ENCODE results near the gene LRRC41. TPM values are rescaled to one million over a fixed set of nuclear protein-coding genes. Genes with fewer than 3 reads are reported as not detected.

The LRRC41 gene
- total and polyA plus RNA-seq, 7 donors: 34.1 to 76.7 (median 53.7) TPM

DNA sequence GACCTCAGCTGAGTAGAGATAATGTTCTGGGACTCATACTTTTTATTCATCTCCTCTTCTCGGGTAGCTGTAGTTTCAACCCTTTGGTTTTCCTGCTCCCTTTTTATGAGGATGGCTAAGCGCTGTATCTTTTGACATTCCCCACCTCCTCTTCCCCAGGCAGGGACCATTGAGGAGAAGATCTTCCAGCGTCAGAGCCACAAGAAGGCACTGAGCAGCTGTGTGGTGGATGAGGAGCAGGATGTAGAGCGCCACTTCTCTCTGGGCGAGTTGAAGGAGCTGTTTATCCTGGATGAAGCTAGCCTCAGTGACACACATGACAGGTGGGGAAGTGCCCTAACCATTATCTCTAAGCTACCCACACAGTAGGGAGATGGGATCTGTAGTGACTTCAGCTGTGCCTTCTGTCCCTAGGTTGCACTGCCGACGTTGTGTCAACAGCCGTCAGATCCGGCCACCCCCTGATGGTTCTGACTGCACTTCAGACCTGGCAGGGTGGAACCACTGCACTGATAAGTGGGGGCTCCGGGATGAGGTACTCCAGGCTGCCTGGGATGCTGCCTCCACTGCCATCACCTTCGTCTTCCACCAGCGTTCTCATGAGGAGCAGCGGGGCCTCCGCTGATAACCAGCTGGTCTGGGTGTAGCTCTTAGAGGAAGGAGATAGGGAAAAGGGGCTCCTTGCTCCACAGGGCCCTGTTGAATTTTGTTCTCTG lies 25.6 kb downstream of the LRRC41 start:
- H3K27ac ChIP-seq: no peak overlapping the region
- H3K36me3 ChIP-seq (ENCODE audit: insufficient read depth in 1 of 2, low read depth in 1 of 2): peaks cover 5 to 58% of the 10 kb centered on the region in 2 donors
- DNase-seq (no peak), ATAC-seq (no peak)
- intact Hi-C loops (cut with DNase I): no loop called here
- no peaks in the 10 kb centered on the region for H3K27me3 ChIP-seq (ENCODE audit: insufficient read depth in 3 of 3, low read length in 2 of 3)
- H3K4me1 ChIP-seq: peaks cover 9% of the 10 kb centered on the region
- 85 to 88% (median 87%) methylated on average over 14 of the region's 14 CpGs for WGBS, 3 donors
- TF ChIP-seq, protein P1, sequence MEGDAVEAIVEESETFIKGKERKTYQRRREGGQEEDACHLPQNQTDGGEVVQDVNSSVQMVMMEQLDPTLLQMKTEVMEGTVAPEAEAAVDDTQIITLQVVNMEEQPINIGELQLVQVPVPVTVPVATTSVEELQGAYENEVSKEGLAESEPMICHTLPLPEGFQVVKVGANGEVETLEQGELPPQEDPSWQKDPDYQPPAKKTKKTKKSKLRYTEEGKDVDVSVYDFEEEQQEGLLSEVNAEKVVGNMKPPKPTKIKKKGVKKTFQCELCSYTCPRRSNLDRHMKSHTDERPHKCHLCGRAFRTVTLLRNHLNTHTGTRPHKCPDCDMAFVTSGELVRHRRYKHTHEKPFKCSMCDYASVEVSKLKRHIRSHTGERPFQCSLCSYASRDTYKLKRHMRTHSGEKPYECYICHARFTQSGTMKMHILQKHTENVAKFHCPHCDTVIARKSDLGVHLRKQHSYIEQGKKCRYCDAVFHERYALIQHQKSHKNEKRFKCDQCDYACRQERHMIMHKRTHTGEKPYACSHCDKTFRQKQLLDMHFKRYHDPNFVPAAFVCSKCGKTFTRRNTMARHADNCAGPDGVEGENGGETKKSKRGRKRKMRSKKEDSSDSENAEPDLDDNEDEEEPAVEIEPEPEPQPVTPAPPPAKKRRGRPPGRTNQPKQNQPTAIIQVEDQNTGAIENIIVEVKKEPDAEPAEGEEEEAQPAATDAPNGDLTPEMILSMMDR (IDR thresholded peaks at IDR 0.05): no peak
- no peak overlapping the region for H3K4me3 ChIP-seq
- no peaks in the 10 kb centered on the region for H3K9me3 ChIP-seq

DNA sequence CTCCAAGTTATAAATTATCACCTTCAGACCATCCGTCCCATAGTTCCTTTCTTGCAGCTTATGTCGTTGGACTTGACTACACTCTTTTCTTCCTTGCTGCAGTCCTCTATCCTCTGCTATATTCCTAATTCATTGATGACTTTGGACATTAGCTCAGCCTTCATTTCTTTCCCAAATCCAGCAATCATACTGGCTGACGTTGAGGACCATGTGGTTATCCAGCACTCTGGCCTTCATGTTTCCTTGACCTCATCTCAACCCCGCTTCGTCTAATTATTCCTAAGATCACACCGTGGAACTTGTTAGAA lies 28.4 kb downstream of the LRRC41 start:
- TF ChIP-seq, protein P1 (IDR thresholded peaks at IDR 0.05): no peak
- Histone ChIP-seq H3K9me3 (no peaks in the 10 kb centered on the region), H3K4me1 (no peaks in the 10 kb centered on the region), H3K4me3 (no peak overlapping the region), H3K36me3 (ENCODE audit: insufficient read depth in 1 of 2, low read depth in 1 of 2) (peaks cover 1 to 35% of the 10 kb centered on the region in 2 donors), H3K27ac (peak overlapping the region; percentile 23), H3K27me3 (ENCODE audit: insufficient read depth in 3 of 3, low read length in 2 of 3) (no peaks in the 10 kb centered on the region)
- ATAC-seq (no peak), DNase-seq (no peak)
- 84 to 88% (median 87%) methylated on average over 6 of the region's 6 CpGs for WGBS, 3 donors
- intact Hi-C loops (cut with DNase I): no loop called here

DNA sequence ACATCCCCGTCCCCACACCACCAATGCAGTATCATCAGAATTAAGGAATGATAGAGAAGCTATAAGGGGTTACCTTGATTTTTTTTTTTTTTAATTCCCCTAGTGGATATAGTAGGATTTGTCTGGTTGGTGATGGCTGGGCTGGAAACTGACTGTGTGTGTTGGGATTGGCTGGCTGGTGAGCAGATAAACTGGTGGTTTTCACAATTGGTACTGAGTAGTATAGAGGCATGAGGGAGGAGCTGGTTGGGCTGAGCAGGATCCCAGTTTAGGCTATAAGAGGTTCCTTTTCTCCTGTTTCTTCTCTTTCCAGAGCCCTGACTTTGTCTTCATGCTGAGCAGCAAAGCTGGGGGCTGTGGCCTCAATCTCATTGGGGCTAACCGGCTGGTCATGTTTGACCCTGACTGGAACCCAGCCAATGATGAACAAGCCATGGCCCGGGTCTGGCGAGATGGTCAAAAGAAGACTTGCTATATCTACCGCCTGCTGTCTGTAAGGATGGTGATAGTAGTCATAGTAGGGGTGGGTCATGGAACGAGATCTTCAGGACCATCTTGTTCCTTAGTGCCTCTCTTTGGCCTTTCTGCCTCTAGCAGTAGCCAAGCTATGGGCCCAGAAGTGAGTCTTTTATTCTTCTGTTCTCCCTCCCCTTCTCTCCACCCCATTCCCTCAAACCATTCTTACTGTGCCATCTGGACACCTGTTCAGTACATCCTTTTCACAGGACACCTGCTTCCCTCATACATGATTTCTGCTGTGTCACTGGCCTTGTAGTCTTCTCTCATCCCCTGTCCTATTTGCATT lies 29.0 kb downstream of the LRRC41 start:
- peak in 2 of 4 donors; percentile 14 to 25 for ATAC-seq
- H3K36me3 ChIP-seq (ENCODE audit: insufficient read depth in 1 of 2, low read depth in 1 of 2): peaks cover 0 to 29% of the 10 kb centered on the region in 2 donors

DNA sequence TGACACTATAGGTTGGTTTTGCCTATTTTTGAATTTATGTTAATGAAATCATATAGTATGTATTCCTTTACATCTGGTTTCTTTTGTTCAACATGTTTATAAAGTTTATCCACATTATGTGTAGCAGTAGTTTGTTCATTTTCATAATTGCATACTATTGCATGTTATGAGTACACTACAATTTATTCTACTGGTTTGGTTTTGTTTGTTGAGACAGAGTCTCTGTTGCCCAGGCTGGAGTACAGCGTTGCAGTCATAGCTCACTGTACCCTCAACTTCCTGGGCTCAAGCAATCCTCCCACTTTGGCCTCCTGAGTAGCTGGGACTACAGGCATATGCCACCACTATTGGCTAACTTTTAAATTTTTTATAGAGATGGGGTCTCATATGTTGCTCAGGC lies 34.8 kb downstream of the LRRC41 start:
- Histone ChIP-seq H3K27me3 (ENCODE audit: insufficient read depth in 3 of 3, low read length in 2 of 3) (no peaks in the 10 kb centered on the region), H3K4me1 (no peaks in the 10 kb centered on the region), H3K36me3 (ENCODE audit: insufficient read depth in 1 of 2, low read depth in 1 of 2) (peaks cover 3 to 15% of the 10 kb centered on the region in 2 donors), H3K9me3 (no peaks in the 10 kb centered on the region), H3K4me3 (no peak overlapping the region), H3K27ac (no peak overlapping the region)
- intact Hi-C loops (cut with DNase I): no loop called here
- TF ChIP-seq, protein P1 (IDR thresholded peaks at IDR 0.05): no peak
- ATAC-seq (no peak), DNase-seq (no peak)
- 90 to 100% (median 100%) methylated on average over 1 of the region's 1 CpG for WGBS, 3 donors

More for the DNA sequence above, 29.0 kb downstream of the LRRC41 start:
- 95 to 98% (median 96%) methylated on average over 6 of the region's 6 CpGs for WGBS, 3 donors
- TF ChIP-seq, protein P1 (IDR thresholded peaks at IDR 0.05): no peak
- Histone ChIP-seq H3K4me3 (no peak overlapping the region), H3K9me3 (no peaks in the 10 kb centered on the region), H3K4me1 (no peaks in the 10 kb centered on the region), H3K27me3 (ENCODE audit: insufficient read depth in 3 of 3, low read length in 2 of 3) (no peaks in the 10 kb centered on the region), H3K27ac (peak overlapping the region; percentile 23)
- no peak for DNase-seq
- intact Hi-C loops (cut with DNase I): no loop called here

Measured in psoas muscle (tissue), 8 donors.